HepG2 (cell line): ENCODE data around the gene HDLBP. TPM values are rescaled to one million over a fixed set of nuclear protein-coding genes. Genes with fewer than 3 reads are reported as not detected.

ENCODE experiments used
- FOSL2 ChIP-seq: sonication (generic); formaldehyde crosslinking; IDR thresholded peaks from 2 replicates; pipeline ENCODE4 v1.4.0; 2020; ENCODE audit warnings: missing genetic modification reagents
- GATAD2A ChIP-seq: IDR thresholded peaks from 2 replicates; pipeline ENCODE4 v1.6.1; 2016
- IRF2 ChIP-seq: IDR thresholded peaks from 2 replicates; pipeline ENCODE4 v1.6.1; 2018; ENCODE audit warnings: missing genetic modification reagents, missing compliant biosample characterization
- LCORL ChIP-seq, 2 experiments: fragments of 450-650 bp in 1 of 2; sonication (generic) in 1 of 2; formaldehyde crosslinking in 1 of 2; IDR thresholded peaks; 2 replicates each; pipeline versions ENCODE4 v1.5.0 to v1.6.1; 2017 to 2020; ENCODE audit warnings: antibody characterized with exemption in 1 of 2, missing genetic modification reagents in 1 of 2
- MXI1 ChIP-seq: IDR thresholded peaks from 3 replicates; pipeline ENCODE4 v1.6.1; 2012; ENCODE audit warnings: low read depth, low read length, inconsistent platforms, borderline replicate concordance
- NONO ChIP-seq, 2 experiments: fragments of 450-650 bp in 1 of 2; sonication (generic) in 1 of 2; formaldehyde crosslinking in 1 of 2; IDR thresholded peaks in 1 of 2; conservative IDR thresholded peaks in 1 of 2; 2 replicates each; pipeline versions ENCODE4 v1.6.1 to v1.8.0; 2017 to 2022; ENCODE audit warnings: mild to moderate bottlenecking in 1 of 2, missing genetic modification reagents in 1 of 2, moderate library complexity in 1 of 2
- RARA ChIP-seq: IDR thresholded peaks from 2 replicates; pipeline ENCODE4 v1.6.1; 2016; ENCODE audit warnings: missing genetic modification reagents, missing compliant biosample characterization
- SAP130 ChIP-seq: IDR thresholded peaks from 2 replicates; pipeline ENCODE4 v1.6.1; 2016; ENCODE audit warnings: low read depth
- SP2 ChIP-seq: sonication (generic); formaldehyde crosslinking; IDR thresholded peaks from 2 replicates; pipeline ENCODE4 v1.5.1; 2020; ENCODE audit warnings: mild to moderate bottlenecking, missing genetic modification reagents
- TAF1 ChIP-seq: sonication (generic); formaldehyde crosslinking; IDR thresholded peaks from 2 replicates; pipeline ENCODE4 v1.4.0; 2020; ENCODE audit warnings: missing genetic modification reagents
- ZMYM4 ChIP-seq: sonication (generic); formaldehyde crosslinking; IDR thresholded peaks from 2 replicates; pipeline ENCODE4 v1.8.1; 2023; ENCODE audit warnings: mild to moderate bottlenecking, missing genetic modification reagents
- ZNF33B ChIP-seq: sonication (generic); formaldehyde crosslinking; IDR thresholded peaks from 2 replicates; pipeline ENCODE4 v1.5.1; 2020; ENCODE audit warnings: mild to moderate bottlenecking, missing genetic modification reagents
- ZNF430 ChIP-seq: sonication (generic); formaldehyde crosslinking; IDR thresholded peaks from 2 replicates; pipeline ENCODE4 v1.9.0; 2021; ENCODE audit warnings: mild to moderate bottlenecking, missing genetic modification reagents
- ZNF605 ChIP-seq: sonication (generic); formaldehyde crosslinking; IDR thresholded peaks from 2 replicates; pipeline ENCODE4 v1.8.0; 2022; ENCODE audit warnings: mild to moderate bottlenecking, missing genetic modification reagents
- ZNF703 ChIP-seq: sonication (generic); formaldehyde crosslinking; IDR thresholded peaks from 2 replicates; pipeline ENCODE4 v1.5.1; 2020; ENCODE audit warnings: missing genetic modification reagents, mild to moderate bottlenecking, moderate library complexity, borderline replicate concordance
- polyA plus RNA-seq, 8 experiments: library from polyadenylated mRNA; depleted of rRNA in 3 of 8; stranded (reverse) in 7 of 8; unstranded in 1 of 8; fragments of >200 nt; fragmentation: Illumina TruSeq in 4 of 8; extraction: Trizol in 4 of 8; gene quantifications; 2 replicates each; pipeline versions ENCODE4 v1.2.1 to v1.2.3, GENCODE V29; 2011 to 2016; ENCODE audit warnings: low read depth in 4 of 8, missing spikeins in 1 of 8, mixed read lengths in 1 of 8; ENCODE audit not compliant: insufficient read depth in 1 of 8
- total RNA-seq, 5 experiments: library from RNA; depleted of rRNA; stranded (reverse); fragments of >200 nt; fragmentation: Illumina TruSeq; extraction: Trizol; gene quantifications; 2 replicates each; pipeline ENCODE4 v1.2.3, GENCODE V29; 2016; ENCODE audit warnings: low read depth in 1 of 5
- TF ChIP-seq, protein P1 (sequence below): sonication (generic); formaldehyde crosslinking; IDR thresholded peaks from 2 replicates; pipeline ENCODE4 v1.4.0; 2020; ENCODE audit warnings: missing genetic modification reagents
- TF ChIP-seq, protein P2 (sequence below): sonication (generic); formaldehyde crosslinking; IDR thresholded peaks from 2 replicates; pipeline ENCODE4 v1.4.0; 2020; ENCODE audit warnings: missing genetic modification reagents
- TF ChIP-seq, protein P3 (sequence below): fragments of 450-650 bp; IDR thresholded peaks from 2 replicates; pipeline ENCODE4 v1.6.1; 2017; ENCODE audit warnings: mild to moderate bottlenecking

HDLBP gene
- total and polyA plus RNA-seq, 2 of the 13 experiments (the other 11 are each of a cell fraction or from before 2014, with no cell fraction given), result 464 to 707 TPM

DNA sequence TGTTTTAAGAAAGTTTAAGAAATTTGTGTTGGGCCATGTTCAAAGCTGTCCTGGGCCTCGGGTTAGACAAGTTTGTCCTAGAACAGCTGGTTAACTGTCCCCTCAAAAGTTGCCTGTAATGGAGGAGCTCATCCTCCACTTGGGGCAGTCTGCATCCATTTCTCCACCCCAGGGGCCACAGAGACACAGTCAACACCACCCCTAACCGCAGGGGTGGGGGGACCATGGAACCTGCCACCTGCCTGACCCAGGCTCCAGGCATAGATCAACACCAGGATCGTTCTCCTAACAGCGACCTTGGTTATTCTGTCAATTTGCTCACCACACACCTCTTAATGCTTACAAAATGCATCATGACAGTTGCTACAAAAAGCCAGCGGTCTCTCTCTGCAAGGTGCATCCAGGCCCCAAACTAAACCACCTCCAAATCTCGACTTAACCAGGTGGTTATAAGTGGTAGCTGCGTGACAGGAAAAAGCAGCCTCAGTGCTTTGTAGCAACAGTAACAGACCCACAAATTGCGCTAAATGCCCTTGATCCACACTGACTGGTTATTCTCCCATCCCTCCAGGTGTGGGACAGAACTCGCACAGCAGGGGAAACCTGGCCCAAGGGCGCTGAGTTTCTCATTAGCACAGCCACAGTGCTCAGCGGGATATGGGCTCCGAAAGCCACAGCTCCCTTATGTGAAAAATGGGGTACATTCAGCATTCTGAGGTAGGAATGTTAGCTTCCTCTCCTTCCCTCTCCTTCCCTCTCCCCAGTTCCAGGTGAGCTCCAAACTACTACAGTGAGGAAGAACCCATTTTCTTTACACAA, 48.0 kb downstream of the HDLBP start (continued):
- TF ChIP-seq TAF1 (CRISPR knock-in tag) (no peak), MXI1 (peak; percentile 36; the same call in 1 of the 3 replicates), FOSL2 (CRISPR knock-in tag) (0 out of 2 replicates have a peak, but pooled peaks have one; percentile 8), ZNF430 (CRISPR knock-in tag) (peak; percentile 53; the same call in 1 of the 2 replicates), IRF2 (CRISPR knock-in tag) (0 out of 2 replicates have a peak, but pooled peaks have one; percentile 9), ZNF33B (CRISPR knock-in tag) (no peak), SP2 (CRISPR knock-in tag) (no peak), ZMYM4 (peak; percentile 26; the same call in 1 of the 2 replicates), ZNF605 (CRISPR knock-in tag) (peak; percentile 53; the same call in 1 of the 2 replicates), NONO (IDR thresholded peaks at IDR 0.05) (no peak), NONO (CRISPR knock-in tag; conservative IDR thresholded peaks at IDR 0.05) (0 out of 2 replicates have a peak, but pooled peaks have one; percentile 33), SAP130 (CRISPR knock-in tag) (peak; percentile 62), RARA (CRISPR knock-in tag) (peak; percentile 40), ZNF703 (CRISPR knock-in tag) (no peak), LCORL (IDR thresholded peaks at IDR 0.05) (no peak), LCORL (CRISPR knock-in tag; IDR thresholded peaks at IDR 0.05) (0 out of 2 replicates have a peak, but pooled peaks have one; percentile 35), GATAD2A (CRISPR knock-in tag) (peak; percentile 18; the same call in 1 of the 2 replicates)
- TF ChIP-seq, protein P1, sequence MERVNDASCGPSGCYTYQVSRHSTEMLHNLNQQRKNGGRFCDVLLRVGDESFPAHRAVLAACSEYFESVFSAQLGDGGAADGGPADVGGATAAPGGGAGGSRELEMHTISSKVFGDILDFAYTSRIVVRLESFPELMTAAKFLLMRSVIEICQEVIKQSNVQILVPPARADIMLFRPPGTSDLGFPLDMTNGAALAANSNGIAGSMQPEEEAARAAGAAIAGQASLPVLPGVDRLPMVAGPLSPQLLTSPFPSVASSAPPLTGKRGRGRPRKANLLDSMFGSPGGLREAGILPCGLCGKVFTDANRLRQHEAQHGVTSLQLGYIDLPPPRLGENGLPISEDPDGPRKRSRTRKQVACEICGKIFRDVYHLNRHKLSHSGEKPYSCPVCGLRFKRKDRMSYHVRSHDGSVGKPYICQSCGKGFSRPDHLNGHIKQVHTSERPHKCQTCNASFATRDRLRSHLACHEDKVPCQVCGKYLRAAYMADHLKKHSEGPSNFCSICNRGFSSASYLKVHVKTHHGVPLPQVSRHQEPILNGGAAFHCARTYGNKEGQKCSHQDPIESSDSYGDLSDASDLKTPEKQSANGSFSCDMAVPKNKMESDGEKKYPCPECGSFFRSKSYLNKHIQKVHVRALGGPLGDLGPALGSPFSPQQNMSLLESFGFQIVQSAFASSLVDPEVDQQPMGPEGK, result peak; percentile 91
- TF ChIP-seq, protein P2, sequence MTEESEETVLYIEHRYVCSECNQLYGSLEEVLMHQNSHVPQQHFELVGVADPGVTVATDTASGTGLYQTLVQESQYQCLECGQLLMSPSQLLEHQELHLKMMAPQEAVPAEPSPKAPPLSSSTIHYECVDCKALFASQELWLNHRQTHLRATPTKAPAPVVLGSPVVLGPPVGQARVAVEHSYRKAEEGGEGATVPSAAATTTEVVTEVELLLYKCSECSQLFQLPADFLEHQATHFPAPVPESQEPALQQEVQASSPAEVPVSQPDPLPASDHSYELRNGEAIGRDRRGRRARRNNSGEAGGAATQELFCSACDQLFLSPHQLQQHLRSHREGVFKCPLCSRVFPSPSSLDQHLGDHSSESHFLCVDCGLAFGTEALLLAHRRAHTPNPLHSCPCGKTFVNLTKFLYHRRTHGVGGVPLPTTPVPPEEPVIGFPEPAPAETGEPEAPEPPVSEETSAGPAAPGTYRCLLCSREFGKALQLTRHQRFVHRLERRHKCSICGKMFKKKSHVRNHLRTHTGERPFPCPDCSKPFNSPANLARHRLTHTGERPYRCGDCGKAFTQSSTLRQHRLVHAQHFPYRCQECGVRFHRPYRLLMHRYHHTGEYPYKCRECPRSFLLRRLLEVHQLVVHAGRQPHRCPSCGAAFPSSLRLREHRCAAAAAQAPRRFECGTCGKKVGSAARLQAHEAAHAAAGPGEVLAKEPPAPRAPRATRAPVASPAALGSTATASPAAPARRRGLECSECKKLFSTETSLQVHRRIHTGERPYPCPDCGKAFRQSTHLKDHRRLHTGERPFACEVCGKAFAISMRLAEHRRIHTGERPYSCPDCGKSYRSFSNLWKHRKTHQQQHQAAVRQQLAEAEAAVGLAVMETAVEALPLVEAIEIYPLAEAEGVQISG (CRISPR knock-in tag), result peak; percentile 61
- TF ChIP-seq, protein P3, sequence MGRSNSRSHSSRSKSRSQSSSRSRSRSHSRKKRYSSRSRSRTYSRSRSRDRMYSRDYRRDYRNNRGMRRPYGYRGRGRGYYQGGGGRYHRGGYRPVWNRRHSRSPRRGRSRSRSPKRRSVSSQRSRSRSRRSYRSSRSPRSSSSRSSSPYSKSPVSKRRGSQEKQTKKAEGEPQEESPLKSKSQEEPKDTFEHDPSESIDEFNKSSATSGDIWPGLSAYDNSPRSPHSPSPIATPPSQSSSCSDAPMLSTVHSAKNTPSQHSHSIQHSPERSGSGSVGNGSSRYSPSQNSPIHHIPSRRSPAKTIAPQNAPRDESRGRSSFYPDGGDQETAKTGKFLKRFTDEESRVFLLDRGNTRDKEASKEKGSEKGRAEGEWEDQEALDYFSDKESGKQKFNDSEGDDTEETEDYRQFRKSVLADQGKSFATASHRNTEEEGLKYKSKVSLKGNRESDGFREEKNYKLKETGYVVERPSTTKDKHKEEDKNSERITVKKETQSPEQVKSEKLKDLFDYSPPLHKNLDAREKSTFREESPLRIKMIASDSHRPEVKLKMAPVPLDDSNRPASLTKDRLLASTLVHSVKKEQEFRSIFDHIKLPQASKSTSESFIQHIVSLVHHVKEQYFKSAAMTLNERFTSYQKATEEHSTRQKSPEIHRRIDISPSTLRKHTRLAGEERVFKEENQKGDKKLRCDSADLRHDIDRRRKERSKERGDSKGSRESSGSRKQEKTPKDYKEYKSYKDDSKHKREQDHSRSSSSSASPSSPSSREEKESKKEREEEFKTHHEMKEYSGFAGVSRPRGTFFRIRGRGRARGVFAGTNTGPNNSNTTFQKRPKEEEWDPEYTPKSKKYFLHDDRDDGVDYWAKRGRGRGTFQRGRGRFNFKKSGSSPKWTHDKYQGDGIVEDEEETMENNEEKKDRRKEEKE, result no peak
